NCI-H82 (cell line): ENCODE data around the gene CUL9.

Experiments
- DNase-seq: peaks from one replicate; lab custom pipeline; 2025; lab: John Stamatoyannopoulos, UW

CUL9 gene

GRCh38 chr6:43200541-43200940 is 18.5 kb downstream of the CUL9 start:
- no peak for DNase-seq

GRCh38 chr6:43202451-43202850 is 20.5 kb downstream of the CUL9 start:
- DNase-seq, result no peak

DNA sequence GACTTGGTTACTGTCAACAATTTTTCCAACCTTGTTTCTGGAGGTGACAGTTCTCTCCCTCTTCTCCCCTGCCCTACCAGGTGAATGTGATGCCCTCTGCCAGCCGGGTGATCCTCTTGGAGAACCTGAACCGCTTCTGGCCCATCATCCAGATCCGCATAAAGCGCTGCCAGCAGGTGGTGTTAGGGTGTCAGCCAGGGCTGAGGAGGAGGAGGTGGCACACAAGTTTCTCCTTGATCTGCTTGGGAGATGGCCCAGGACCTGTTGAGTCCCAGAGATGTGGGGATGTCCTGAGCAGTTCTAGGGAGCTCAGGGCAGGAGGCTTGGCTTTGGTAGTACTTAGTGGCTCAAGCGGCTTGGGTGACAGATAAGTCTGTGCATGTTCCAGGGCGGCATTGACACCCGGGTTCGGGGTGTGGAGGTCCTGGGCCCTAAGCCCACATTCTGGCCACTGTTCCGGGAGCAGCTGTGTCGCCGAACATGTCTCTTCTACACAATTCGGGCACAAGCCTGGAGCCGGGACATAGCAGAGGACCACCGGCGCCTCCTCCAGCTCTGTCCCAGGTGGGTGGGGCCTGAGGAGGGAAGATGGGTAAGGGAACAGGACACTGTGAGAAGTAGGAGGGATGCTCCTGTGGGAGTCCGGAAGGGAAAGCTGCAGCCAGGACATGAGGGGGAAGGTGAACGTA is 21.2 kb downstream of the CUL9 start:
- DNase-seq, result no peak

DNA sequence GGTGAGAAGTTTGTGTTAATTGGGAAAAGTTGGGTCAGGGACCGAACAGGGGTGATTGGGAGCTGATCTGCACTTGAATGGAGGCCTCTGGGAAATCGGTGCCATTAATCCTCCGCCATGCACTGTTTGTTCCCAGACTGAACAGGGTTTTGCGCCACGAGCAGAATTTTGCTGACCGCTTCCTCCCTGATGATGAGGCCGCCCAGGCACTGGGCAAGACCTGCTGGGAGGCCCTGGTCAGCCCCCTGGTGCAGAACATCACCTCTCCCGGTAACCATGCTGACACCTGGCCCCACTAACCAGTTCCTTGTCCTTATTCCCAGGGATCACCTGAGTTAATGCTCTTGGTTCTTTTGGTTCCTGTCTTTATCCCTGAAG is 21.7 kb downstream of the CUL9 start:
- no peak for DNase-seq

DNA sequence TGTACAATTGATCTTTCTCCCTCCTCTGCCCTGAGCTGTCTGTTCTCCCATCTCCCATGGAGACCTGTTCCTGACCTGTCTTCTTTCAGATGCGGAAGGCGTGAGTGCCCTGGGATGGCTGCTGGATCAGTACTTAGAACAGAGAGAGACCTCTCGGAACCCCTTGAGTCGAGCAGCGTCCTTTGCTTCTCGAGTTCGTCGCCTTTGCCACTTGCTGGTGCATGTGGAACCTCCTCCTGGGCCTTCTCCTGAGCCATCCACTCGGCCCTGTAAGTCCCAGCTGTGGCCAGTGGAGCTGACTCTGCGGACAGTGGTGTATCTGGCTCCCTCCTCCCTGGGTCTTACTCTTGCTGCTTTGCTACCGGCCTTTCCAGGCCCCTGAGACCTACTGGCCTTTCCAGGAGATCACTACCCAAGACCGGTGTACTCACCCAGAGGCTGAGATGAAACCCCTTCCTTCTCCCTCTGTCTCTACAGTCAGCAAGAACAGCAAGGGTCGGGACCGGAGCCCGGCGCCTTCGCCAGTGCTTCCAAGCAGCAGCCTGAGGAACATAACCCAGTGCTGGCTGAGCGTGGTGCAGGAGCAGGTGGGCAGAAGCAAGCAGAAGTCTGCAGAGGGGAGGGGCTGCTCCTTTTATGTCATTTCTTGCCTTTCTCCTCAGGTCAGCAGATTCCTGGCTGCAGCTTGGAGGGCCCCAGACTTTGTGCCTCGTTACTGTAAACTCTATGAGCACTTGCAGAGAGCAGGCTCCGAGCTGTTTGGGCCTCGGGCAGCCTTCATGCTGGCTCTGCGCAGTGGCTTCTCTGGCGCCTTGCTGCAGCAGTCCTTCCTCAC is 22.5 kb downstream of the CUL9 start:
- no peak for DNase-seq

DNA sequence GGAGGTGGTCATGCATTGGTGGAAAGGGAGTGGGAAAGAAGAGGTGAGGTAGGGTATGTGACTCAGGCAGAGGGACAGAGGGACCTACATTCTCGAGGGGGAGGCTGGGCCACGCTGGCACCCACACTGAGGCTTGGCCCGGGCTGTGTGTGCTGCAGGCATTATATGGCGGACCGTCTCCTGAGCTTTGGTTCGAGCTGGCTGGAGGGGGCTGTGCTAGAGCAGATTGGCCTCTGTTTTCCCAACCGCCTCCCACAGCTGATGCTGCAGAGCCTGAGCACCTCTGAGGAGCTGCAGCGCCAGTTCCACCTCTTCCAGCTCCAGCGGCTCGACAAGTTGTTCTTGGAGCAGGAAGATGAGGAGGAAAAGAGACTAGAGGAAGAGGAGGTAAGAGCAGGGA is 23.9 kb downstream of the CUL9 start:
- no peak for DNase-seq

DNA sequence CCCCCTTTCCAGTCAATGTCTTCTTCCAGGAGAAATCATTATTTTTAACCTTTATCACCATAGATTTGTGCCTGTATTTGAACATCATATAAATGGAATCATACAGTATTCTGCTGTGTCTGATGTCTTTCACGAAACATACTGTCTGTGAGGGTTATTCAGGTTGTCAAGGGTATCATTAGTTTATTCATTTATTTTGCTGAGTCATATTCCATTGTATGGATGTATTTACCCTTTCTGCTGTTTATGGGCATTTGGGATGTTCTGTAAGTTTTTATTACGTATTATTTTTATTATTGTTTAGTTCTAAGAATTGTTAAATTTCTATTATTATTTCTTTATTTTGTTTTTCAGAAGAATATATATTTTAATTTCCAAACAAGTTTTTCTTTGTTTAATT is 25.3 kb downstream of the CUL9 start:
- DNase-seq, result no peak

- DNase-seq, result no peak
Measured at GRCh38 chr6:43211955-43212354, 30.0 kb downstream of the CUL9 start.

GRCh38 chr6:43213431-43213830 is 31.4 kb downstream of the CUL9 start:
- no peak for DNase-seq

- no peak for DNase-seq
Measured at GRCh38 chr6:43215066-43215465, 33.1 kb downstream of the CUL9 start.

GRCh38 chr6:43216200-43216599 is 34.2 kb downstream of the CUL9 start:
- peak; percentile 29 for DNase-seq

GRCh38 chr6:43217351-43217750 is 35.4 kb downstream of the CUL9 start:
- no peak for DNase-seq

DNA sequence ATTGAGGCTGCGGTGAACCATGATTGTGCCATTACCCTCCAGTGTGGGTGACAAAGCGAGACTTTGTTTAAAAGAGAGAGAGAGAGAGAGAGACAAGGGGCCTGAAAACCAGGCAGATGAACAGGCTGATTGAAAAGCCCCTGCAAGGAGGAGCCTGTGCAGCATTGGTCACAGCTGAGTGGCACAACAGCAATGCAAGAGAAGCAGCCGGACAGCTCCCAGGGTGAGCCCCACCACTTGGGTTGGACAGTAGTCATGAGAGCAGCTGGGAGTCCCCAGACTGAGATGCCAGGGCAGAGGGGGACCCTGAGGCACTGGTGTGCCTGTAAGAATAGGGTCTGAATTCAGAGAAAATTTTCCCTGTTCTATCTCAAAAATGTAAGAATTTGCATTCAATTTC is 37.1 kb downstream of the CUL9 start:
- no peak for DNase-seq

GRCh38 chr6:43219814-43220213 is 37.8 kb downstream of the CUL9 start:
- no peak for DNase-seq

- DNase-seq, result no peak
Measured at GRCh38 chr6:43220439-43220951, 38.5 kb downstream of the CUL9 start.

DNA sequence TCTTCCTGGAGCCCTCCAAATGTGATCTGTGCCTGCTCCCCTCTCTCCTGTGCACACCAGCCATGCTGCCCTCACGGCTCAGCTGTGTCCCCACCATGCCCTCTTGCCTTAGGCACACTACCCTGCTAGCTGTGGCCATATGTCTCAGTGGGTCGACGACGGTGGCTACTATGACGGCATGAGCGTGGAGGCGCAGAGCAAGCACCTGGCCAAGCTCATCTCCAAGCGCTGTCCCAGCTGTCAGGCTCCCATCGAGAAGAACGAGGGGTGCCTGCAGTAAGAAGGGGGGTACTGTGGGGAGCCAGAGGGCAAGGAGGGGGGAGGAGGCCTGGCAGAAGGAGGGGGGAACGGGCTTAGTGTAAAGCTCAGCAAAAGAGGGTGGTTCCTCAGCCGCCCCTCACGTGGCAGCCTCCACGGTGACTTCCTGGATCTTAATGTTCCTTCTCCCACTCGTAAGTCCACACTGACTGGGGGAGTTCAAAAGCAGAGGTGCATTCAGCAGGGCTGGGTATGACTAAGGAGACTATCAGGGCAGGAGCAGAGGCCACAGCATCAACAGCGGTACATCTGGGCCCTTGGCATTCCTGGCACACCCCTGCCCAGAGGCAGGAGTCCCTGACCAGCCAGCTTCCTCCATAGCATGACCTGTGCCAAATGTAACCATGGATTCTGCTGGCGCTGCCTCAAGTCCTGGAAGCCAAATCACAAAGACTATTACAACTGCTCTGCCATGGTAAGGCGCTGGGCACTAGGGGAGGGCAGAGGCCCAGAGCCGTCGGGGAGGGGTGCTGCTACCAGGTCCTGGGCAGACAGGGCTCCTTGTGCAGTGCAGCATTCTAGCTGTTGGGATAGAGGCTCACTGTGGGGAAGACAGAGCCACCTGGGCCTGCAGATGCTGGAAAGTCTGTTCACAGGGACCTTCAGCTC is 39.3 kb downstream of the CUL9 start:
- DNase-seq, result no peak

- no peak for DNase-seq
Measured at GRCh38 chr6:43222418-43223059, 40.5 kb downstream of the CUL9 start.

GRCh38 chr6:43223175-43223574 is 41.2 kb downstream of the CUL9 start:
- DNase-seq, result no peak

- DNase-seq, result no peak
Measured at GRCh38 chr6:43226192-43226851, 44.3 kb downstream of the CUL9 start.

- peak; percentile 78 for DNase-seq
Measured at GRCh38 chr6:43228951-43229802, 47.2 kb downstream of the CUL9 start, which contains the start of gene DNPH1. Gene DNPH1 (minus strand): TSS chr6:43229481. CDS start chr6:43229456, 25 bp downstream.
